HG03025 (cell line): ENCODE measurements around the gene SCAF1.

Source experiments
- ATAC-seq: cut with Tn5 transposase; IDR thresholded peaks from one replicate; pipeline ENCODE4 v1.9.1; 2021; ENCODE audit warnings: mild to moderate bottlenecking, moderate library complexity; ENCODE audit not compliant: unreplicated experiment, low FRiP score

Gene SCAF1

GRCh38 chr19:49684983-49685553 is 43.1 kb downstream of the SCAF1 start:
- ATAC-seq: no peak

GRCh38 chr19:49685845-49686332 is 43.9 kb downstream of the SCAF1 start:
- ATAC-seq: no peak

DNA sequence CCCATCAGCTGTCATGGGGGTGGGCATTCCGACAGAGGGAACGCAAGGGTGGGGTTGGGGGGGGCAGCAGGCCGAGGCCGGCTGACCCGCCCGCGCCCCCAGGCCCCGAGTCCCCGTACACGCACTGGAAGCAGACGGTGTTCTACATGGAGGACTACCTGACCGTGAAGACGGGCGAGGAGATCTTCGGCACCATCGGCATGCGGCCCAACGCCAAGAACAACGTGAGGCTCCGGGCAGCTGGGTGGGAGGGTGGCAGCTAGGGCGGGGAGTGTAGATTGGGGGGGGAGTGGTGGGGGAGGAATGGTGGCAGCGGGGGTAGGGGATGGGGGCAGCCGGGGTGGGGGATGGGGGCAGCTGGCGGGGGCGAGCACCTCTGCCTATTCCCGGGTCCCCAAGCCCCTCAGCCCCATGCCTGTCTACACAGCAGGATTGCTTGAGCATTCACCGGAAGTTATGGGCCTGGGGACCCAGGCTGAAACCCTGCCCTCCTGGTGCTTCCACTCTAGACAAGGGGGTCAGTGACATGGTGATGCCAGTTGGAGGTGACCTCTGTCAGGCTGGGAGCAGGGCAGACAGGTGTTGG is 44.6 kb downstream of the SCAF1 start:
- no peak for ATAC-seq

- no peak for ATAC-seq
Observed at GRCh38 chr19:49687150-49687549, 45.1 kb downstream of the SCAF1 start.

- no peak for ATAC-seq
Observed at GRCh38 chr19:49687566-49688316, 45.7 kb downstream of the SCAF1 start.

GRCh38 chr19:49688531-49689132 is 46.6 kb downstream of the SCAF1 start:
- no peak for ATAC-seq

- no peak for ATAC-seq
Observed at GRCh38 chr19:49689133-49690078, 47.4 kb downstream of the SCAF1 start, which contains the start of gene ADM5. TSS of gene ADM5 (plus strand) at chr19:49689594. CDS start at chr19:49689838, 244 bp downstream.

GRCh38 chr19:49690079-49690655 is 48.2 kb downstream of the SCAF1 start:
- no peak for ATAC-seq

DNA sequence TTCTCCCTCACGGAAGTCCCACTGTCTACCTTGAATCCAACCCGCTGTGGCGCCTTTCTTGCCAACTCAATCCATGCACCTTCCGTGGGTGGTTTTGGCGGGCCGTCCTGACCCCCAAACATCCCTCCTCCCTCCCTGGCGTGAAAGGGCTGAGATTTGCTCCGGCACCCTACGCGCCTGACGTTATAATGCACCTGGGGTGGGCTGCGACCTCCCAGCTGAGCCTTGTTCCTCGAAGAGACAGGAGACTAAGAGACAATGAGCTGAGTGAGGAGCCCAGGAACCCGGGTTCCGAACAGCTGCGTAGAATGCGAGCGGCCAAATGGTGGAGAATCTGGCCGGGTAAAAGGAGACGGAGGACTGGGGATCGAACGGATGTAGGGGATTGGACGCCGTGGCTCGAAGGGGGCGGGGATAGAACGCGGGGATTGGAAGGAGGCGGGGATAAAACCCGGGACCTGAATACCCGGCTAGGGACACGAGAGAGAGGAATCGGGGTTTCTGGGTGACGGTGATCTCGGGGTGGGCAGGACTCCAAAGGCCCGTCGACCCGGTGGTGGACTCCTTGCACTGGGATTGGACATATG is 48.7 kb downstream of the SCAF1 start, which contains the start of gene CPT1C:
CPT1C (plus strand) TSS at position 461 of the 587 bp plus-strand sequence. CDS start 1,137 bp downstream, outside the sequence.
- ATAC-seq: no peak

- ATAC-seq: no peak
Observed at GRCh38 chr19:49691243-49692146, 49.5 kb downstream of the SCAF1 start.

- ATAC-seq: no peak
Observed at GRCh38 chr19:49692147-49692506, 50.1 kb downstream of the SCAF1 start.

DNA sequence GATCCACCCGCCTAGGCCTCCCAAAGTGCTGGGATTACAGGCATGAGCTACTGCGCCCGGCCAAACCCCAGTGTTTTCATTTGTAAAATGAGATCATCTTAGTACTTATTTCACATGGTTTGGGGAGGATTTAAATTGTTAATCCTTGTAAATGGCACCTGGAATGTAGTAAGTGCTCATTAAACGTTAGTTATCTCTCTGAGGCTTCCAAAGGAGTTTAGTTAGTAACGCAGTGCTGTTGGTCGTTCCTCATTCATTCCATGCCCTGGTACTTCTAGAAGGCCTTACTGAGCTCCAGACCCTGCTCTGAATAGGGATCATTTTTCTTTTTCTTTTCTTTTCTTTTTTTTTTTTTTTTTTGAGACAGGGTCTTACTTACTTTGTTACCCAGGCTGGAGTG is 54.1 kb downstream of the SCAF1 start:
- no peak for ATAC-seq

- no peak for ATAC-seq
Observed at GRCh38 chr19:49696865-49697264, 54.9 kb downstream of the SCAF1 start.

DNA sequence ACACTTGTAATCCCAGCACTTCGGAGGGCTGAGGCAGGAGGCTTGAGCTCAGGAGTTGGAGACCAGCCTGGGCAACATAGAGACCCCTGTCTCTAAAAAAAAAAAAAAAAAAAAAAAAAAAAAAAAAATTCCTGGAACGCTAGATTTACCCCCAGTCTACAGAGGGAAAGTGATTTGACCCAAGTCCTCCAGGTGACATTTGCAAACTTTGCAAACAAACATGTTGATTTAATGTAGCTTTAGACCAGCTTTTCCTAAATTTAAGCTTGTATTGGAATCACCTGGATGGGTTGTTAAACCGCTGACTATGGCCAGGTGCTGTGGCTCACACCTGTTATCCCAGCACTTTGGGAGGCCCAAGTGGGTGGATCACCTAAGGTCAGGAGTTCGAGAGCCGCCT is 57.4 kb downstream of the SCAF1 start:
- no peak for ATAC-seq

- no peak for ATAC-seq
Observed at GRCh38 chr19:49700563-49700962, 58.6 kb downstream of the SCAF1 start.

GRCh38 chr19:49701271-49701786 is 59.3 kb downstream of the SCAF1 start:
- ATAC-seq: no peak

- ATAC-seq: no peak
Observed at GRCh38 chr19:49704888-49705642, 63.1 kb downstream of the SCAF1 start.
